Duodenal mucosa (tissue), 2 donors: ENCODE results near the gene FUT4.

Experiments used
- H3K27ac ChIP-seq: one replicate; pipeline ENCODE4 v1.7.0; 2013; ENCODE audit warnings: low read depth, low read length
- H3K27me3 ChIP-seq, 2 donors: one replicate each; pipeline ENCODE4 v1.7.0; 2013; ENCODE audit warnings: low read length in 2 of 2, control low read depth in 1 of 2; ENCODE audit not compliant: insufficient read depth in 2 of 2, control insufficient read depth in 1 of 2
- H3K36me3 ChIP-seq, 2 donors: one replicate each; pipeline ENCODE4 v1.7.0; 2013; ENCODE audit warnings: low read length in 2 of 2, control low read depth in 1 of 2; ENCODE audit not compliant: insufficient read depth in 2 of 2, control insufficient read depth in 1 of 2
- H3K4me1 ChIP-seq, 2 donors: one replicate each; pipeline ENCODE4 v1.7.0; 2013; ENCODE audit warnings: low read length in 2 of 2, control low read depth in 1 of 2; ENCODE audit not compliant: insufficient read depth in 2 of 2, control insufficient read depth in 1 of 2
- H3K4me3 ChIP-seq, 2 donors: one replicate each; pipeline ENCODE4 v1.7.0; 2013; ENCODE audit warnings: low read length in 2 of 2, low read depth in 1 of 2
- H3K9ac ChIP-seq, 2 donors: one replicate each; pipeline ENCODE4 v1.7.0; 2013; ENCODE audit warnings: low read length in 2 of 2, low read depth in 1 of 2
- H3K9me3 ChIP-seq, 2 donors: one replicate each; pipeline ENCODE4 v1.7.0; 2013; ENCODE audit warnings: low read length in 2 of 2, control low read depth in 1 of 2; ENCODE audit not compliant: control insufficient read depth in 1 of 2

FUT4 gene

GRCh38 chr11:94583213-94583865, 39.6 kb downstream of the FUT4 start:
- H3K36me3 ChIP-seq = peaks cover 5 to 7% of the 10 kb centered on the region in 2 donors
- H3K9ac ChIP-seq = no peak overlapping the region
- H3K27me3 ChIP-seq = no peaks in the 10 kb centered on the region
- no peak overlapping the region for H3K4me3 ChIP-seq
- no peaks in the 10 kb centered on the region for H3K4me1 ChIP-seq
- no peak overlapping the region for H3K27ac ChIP-seq
- H3K9me3 ChIP-seq = no peaks in the 10 kb centered on the region

GRCh38 chr11:94583866-94584500, 40.3 kb downstream of the FUT4 start:
- Histone ChIP-seq H3K4me1 (no peaks in the 10 kb centered on the region), H3K27ac (no peak overlapping the region)

GRCh38 chr11:94584978-94585377, 41.3 kb downstream of the FUT4 start:
- Histone ChIP-seq H3K9me3 (no peaks in the 10 kb centered on the region), H3K36me3 (peaks cover 10 to 18% of the 10 kb centered on the region in 2 donors), H3K27me3 (no peaks in the 10 kb centered on the region), H3K4me3 (no peak overlapping the region), H3K4me1 (no peaks in the 10 kb centered on the region), H3K27ac (no peak overlapping the region), H3K9ac (no peak overlapping the region)

More at GRCh38 chr11:94583866-94584500, 40.3 kb downstream of the FUT4 start:
- H3K4me3 ChIP-seq = no peak overlapping the region
- H3K27me3 ChIP-seq = no peaks in the 10 kb centered on the region
- H3K9ac ChIP-seq = no peak overlapping the region
- H3K9me3 ChIP-seq = no peaks in the 10 kb centered on the region
- H3K36me3 ChIP-seq = peaks cover 5 to 8% of the 10 kb centered on the region in 2 donors

- Histone ChIP-seq H3K27me3 (no peaks in the 10 kb centered on the region), H3K9me3 (no peaks in the 10 kb centered on the region), H3K4me3 (no peak overlapping the region), H3K27ac (no peak overlapping the region), H3K4me1 (no peaks in the 10 kb centered on the region), H3K36me3 (peaks cover 6 to 22% of the 10 kb centered on the region in 2 donors), H3K9ac (no peak overlapping the region)
Measured at GRCh38 chr11:94585399-94585798, 41.7 kb downstream of the FUT4 start.

- H3K4me3 ChIP-seq = no peak overlapping the region
- no peaks in the 10 kb centered on the region for H3K9me3 ChIP-seq
- no peaks in the 10 kb centered on the region for H3K4me1 ChIP-seq
- H3K27ac ChIP-seq = no peak overlapping the region
- peaks cover 6 to 32% of the 10 kb centered on the region in 2 donors for H3K36me3 ChIP-seq
- H3K27me3 ChIP-seq = no peaks in the 10 kb centered on the region
- H3K9ac ChIP-seq = no peak overlapping the region
Measured at GRCh38 chr11:94586546-94586945, 42.8 kb downstream of the FUT4 start.

GRCh38 chr11:94586978-94587377, 43.3 kb downstream of the FUT4 start:
- Histone ChIP-seq H3K27ac (no peak overlapping the region), H3K9ac (no peak overlapping the region), H3K27me3 (no peaks in the 10 kb centered on the region), H3K36me3 (peaks cover 6 to 36% of the 10 kb centered on the region in 2 donors), H3K4me1 (no peaks in the 10 kb centered on the region), H3K9me3 (no peaks in the 10 kb centered on the region), H3K4me3 (no peak overlapping the region)

GRCh38 chr11:94588366-94588942, 44.7 kb downstream of the FUT4 start:
- H3K4me3 ChIP-seq = no peak overlapping the region
- H3K9ac ChIP-seq = no peak overlapping the region
- no peaks in the 10 kb centered on the region for H3K9me3 ChIP-seq
- no peaks in the 10 kb centered on the region for H3K4me1 ChIP-seq
- no peaks in the 10 kb centered on the region for H3K27me3 ChIP-seq
- H3K27ac ChIP-seq = no peak overlapping the region
- peaks cover 6 to 41% of the 10 kb centered on the region in 2 donors for H3K36me3 ChIP-seq

GRCh38 chr11:94590352-94591041, 46.8 kb downstream of the FUT4 start:
- Histone ChIP-seq H3K27me3 (no peaks in the 10 kb centered on the region), H3K36me3 (peaks cover 10 to 49% of the 10 kb centered on the region in 2 donors), H3K9me3 (no peaks in the 10 kb centered on the region)

GRCh38 chr11:94593030-94593429, 49.3 kb downstream of the FUT4 start:
- Histone ChIP-seq H3K4me3 (no peak overlapping the region), H3K36me3 (peaks cover 11 to 60% of the 10 kb centered on the region in 2 donors), H3K27ac (no peak overlapping the region), H3K9ac (no peak overlapping the region), H3K27me3 (no peaks in the 10 kb centered on the region), H3K4me1 (no peaks in the 10 kb centered on the region), H3K9me3 (no peaks in the 10 kb centered on the region)

More at GRCh38 chr11:94590352-94591041, 46.8 kb downstream of the FUT4 start:
- no peak overlapping the region for H3K4me3 ChIP-seq
- no peak overlapping the region for H3K27ac ChIP-seq
- H3K9ac ChIP-seq = no peak overlapping the region
- no peaks in the 10 kb centered on the region for H3K4me1 ChIP-seq

- no peak overlapping the region for H3K27ac ChIP-seq
- no peaks in the 10 kb centered on the region for H3K27me3 ChIP-seq
- no peak overlapping the region for H3K9ac ChIP-seq
- no peak overlapping the region for H3K4me3 ChIP-seq
- peaks cover 0 to 2% of the 10 kb centered on the region in 2 donors for H3K9me3 ChIP-seq
- H3K4me1 ChIP-seq = no peaks in the 10 kb centered on the region
- peaks cover 10 to 57% of the 10 kb centered on the region in 2 donors for H3K36me3 ChIP-seq
Measured at GRCh38 chr11:94595076-94595475, 51.4 kb downstream of the FUT4 start.
